Brain microvascular endothelial cell (primary cell): ENCODE data around the gene RCAN2.

Experiments used
- DNase-seq: peaks from one replicate; pipeline ENCODE4 v3.0.0-alpha.2; 2020
- H3K27ac ChIP-seq: fragments of 250-450 bp; sonication (Bioruptor Pico); 2 replicates; pipeline ENCODE4 v1.5.1; 2020; ENCODE audit warnings: mild to moderate bottlenecking, moderate library complexity
- H3K27me3 ChIP-seq: fragments of 250-450 bp; sonication (Bioruptor Pico); replicated peaks from 2 replicates; pipeline ENCODE4 v1.5.1; 2020; ENCODE audit warnings: mild to moderate bottlenecking
- H3K36me3 ChIP-seq: fragments of 250-450 bp; sonication (Bioruptor Pico); replicated peaks from 2 replicates; pipeline ENCODE4 v1.5.1; 2020; ENCODE audit warnings: mild to moderate bottlenecking
- H3K4me3 ChIP-seq: 2 replicates; pipeline ENCODE4 v1.5.1; 2011; ENCODE audit warnings: low read depth, mild to moderate bottlenecking, control low read depth, low read length, moderate library complexity
- in situ Hi-C: cut with HindIII; loops from 2 replicates; pipeline ENCODE4 v1.10.0; 2017; ENCODE audit warnings: low sequenced_read_pairs, low pct_ligation_motif_present
- TF ChIP-seq, protein P1 (sequence below): IDR thresholded peaks from 2 replicates; pipeline ENCODE4 v1.5.1; 2011; ENCODE audit warnings: low read depth, mild to moderate bottlenecking, moderate library complexity, low read length, control low read depth, inconsistent platforms; ENCODE audit errors: missing control alignments

Gene RCAN2

DNA sequence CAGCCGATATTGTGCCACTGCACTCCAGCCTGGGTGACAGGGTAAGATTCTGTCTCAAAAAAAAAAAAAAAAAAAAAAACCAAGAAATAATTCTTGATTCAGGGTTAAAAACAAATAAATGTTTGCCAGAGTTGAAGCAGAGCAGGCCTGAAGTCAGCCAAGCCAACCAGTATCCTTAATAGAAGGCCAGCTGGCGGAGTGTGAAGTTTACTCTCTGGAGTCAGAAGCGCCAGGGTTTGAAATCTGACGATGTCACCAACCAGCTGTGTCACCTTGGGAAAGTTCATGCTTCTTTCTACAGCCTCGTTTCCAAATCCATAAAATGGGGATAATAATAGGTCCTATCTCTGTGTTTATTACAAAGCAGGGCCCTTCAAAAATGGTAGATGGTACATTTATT is 247.5 kb downstream of the RCAN2 start:
- in situ Hi-C loops, result no loop called here
- DNase-seq, result no peak
- H3K4me3 ChIP-seq, result no peak overlapping the region
- H3K27me3 ChIP-seq, result no peaks in the 10 kb centered on the region
- no peaks in the 10 kb centered on the region for H3K36me3 ChIP-seq
- TF ChIP-seq, protein P1, sequence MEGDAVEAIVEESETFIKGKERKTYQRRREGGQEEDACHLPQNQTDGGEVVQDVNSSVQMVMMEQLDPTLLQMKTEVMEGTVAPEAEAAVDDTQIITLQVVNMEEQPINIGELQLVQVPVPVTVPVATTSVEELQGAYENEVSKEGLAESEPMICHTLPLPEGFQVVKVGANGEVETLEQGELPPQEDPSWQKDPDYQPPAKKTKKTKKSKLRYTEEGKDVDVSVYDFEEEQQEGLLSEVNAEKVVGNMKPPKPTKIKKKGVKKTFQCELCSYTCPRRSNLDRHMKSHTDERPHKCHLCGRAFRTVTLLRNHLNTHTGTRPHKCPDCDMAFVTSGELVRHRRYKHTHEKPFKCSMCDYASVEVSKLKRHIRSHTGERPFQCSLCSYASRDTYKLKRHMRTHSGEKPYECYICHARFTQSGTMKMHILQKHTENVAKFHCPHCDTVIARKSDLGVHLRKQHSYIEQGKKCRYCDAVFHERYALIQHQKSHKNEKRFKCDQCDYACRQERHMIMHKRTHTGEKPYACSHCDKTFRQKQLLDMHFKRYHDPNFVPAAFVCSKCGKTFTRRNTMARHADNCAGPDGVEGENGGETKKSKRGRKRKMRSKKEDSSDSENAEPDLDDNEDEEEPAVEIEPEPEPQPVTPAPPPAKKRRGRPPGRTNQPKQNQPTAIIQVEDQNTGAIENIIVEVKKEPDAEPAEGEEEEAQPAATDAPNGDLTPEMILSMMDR, result no peak
- no peak overlapping the region for H3K27ac ChIP-seq

DNA sequence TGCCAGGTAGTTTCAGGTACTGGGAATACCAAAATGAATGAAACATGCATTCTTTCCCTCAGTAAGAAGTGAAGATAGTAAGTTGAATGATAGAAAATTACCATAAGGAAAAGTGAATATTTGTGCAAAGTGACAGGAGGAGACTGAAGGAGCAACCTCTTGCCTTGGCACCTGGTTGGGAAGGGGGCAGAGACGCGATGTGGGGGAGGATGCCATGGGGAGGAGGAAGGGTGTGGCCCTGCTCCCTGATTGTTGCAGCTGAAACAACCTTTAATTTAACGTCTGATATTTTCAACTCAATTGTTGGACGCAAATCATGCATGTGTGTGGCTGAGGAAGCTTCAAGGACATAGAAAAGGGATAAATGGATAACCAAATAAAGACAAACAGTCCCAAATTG is 248.3 kb downstream of the RCAN2 start:
- no peak overlapping the region for H3K27ac ChIP-seq
- TF ChIP-seq, protein P1, result no peak
- DNase-seq, result no peak
- in situ Hi-C loops, result no loop called here
- no peaks in the 10 kb centered on the region for H3K36me3 ChIP-seq
- H3K27me3 ChIP-seq, result no peaks in the 10 kb centered on the region
- no peak overlapping the region for H3K4me3 ChIP-seq

DNA sequence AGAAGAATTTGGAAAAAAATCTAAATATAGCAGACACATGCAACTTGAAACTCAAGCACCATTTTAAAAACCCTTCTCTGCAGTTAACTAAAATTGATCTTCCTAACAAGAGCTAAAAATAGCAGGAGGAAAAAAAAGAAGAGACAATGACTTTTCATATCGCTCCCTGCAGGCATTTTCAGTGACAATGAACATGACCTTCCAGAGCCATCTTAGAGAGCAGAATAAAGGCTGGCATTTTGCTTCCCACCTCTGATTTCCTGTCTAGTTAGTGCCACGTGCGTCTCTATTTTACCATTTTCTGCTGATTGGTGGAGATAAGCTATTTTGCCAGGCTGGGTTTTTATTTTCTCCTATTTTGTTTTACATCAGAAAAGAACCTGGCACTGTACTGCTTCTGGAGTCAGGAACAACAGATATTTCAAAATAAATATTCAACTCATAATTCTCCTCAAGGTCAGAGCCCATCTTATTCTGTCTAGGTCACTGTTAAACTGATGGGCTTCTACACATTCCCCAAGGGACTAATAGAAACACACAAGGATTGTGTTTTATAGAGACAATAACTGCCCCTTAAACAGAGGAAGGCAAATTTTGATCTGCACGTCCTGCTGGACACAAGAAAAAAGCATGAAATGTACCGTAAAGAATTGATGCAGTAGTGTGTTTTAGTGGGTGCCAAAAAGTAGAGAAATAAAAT is 250.2 kb downstream of the RCAN2 start:
- Histone ChIP-seq H3K27ac (no peak overlapping the region), H3K27me3 (no peaks in the 10 kb centered on the region), H3K36me3 (no peaks in the 10 kb centered on the region), H3K4me3 (no peak overlapping the region)
- in situ Hi-C loops, result no loop called here
- no peak for DNase-seq
- TF ChIP-seq, protein P1, result no peak

DNA sequence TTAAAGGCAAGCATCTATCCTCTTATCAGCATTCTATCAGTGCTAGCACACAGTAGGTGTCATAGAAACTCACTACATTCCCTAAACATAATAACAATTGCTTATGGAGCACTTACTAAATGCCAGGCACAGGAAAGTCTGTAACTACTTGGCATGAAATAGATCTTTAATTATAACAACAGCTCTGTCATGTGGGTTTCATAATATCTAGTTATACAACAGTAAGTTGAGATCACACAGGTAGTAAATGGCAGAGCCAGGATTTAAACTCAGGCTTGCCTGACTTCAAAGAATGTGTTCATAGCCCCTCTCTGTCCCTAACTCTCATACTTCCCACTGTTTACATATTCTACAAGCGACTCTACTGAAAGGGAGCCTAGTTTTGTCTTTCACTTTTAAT is 254.5 kb downstream of the RCAN2 start:
- H3K4me3 ChIP-seq, result no peak overlapping the region
- DNase-seq, result no peak
- no peaks in the 10 kb centered on the region for H3K36me3 ChIP-seq
- in situ Hi-C loops, result no loop called here
- no peak overlapping the region for H3K27ac ChIP-seq
- H3K27me3 ChIP-seq, result no peaks in the 10 kb centered on the region
- TF ChIP-seq, protein P1, result no peak

DNA sequence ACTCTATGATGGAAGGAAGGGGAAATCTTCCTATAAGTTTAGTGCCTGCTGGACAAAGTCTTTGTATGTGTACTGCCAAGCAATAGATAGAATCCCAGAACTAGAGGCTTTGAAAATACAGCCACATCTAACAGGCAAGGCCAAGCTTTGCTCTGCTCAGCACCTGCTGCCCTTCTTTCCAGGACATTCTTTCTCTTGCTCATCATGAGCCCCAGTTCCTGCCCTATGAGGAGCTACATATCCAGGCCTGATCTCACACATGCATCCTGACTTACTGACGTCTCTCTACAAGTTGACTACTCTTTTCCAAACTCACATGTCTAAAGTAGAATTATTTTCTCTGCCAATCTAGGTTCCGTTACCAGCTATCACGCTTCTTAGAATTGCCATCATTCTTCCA is 256.0 kb downstream of the RCAN2 start:
- H3K4me3 ChIP-seq, result no peak overlapping the region
- H3K27ac ChIP-seq, result no peak overlapping the region
- in situ Hi-C loops, result no loop called here
- no peaks in the 10 kb centered on the region for H3K27me3 ChIP-seq
- TF ChIP-seq, protein P1, result no peak
- no peak for DNase-seq
- no peaks in the 10 kb centered on the region for H3K36me3 ChIP-seq

DNA sequence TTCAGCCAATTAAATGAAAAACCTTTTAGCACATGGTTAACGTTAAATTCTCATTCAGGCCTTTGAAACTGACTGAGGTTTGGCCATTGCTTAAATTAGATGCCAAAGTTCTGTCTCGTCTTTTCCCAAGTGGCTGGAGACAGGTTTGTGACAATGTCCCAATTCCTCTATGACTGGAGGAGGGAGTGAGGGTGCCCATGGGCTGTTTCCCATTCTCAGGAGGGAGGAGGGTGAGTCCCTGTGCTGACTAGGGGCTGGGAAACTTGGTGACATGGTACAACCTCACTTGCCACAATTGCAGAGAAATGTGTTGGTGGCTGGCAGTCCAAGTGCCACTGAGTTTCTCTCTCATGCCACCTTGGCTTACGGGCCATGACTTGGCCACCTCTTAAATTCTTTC is 256.5 kb downstream of the RCAN2 start:
- Histone ChIP-seq H3K27me3 (no peaks in the 10 kb centered on the region), H3K36me3 (no peaks in the 10 kb centered on the region), H3K4me3 (no peak overlapping the region), H3K27ac (no peak overlapping the region)
- TF ChIP-seq, protein P1, result no peak
- in situ Hi-C loops, result no loop called here
- no peak for DNase-seq
